Body of pancreas (tissue), 4 donors: ENCODE results near the gene EFCAB6. TPM values are rescaled to one million over a fixed set of nuclear protein-coding genes. Genes with fewer than 3 reads are reported as not detected.

Experiments
- ATAC-seq: fragments of 150-250 bp; one replicate; pipeline ENCODE4 v1.9.1; 2016
- DNase-seq, 4 donors: peaks; one replicate each; pipeline ENCODE4 v3.0.0-alpha.2; 2019
- H3K27ac ChIP-seq, 4 donors: fragments of 200-600 bp; sonication (generic); 1 replicate in 3 of 4; 2 replicates in 1 of 4; pipeline versions ENCODE4 v1.5.1 to v1.6.1; 2016 to 2019; ENCODE audit warnings: mild to moderate bottlenecking in 1 of 4, mixed read lengths in 1 of 4, moderate library complexity in 1 of 4
- H3K27me3 ChIP-seq, 2 donors: fragments of 200-600 bp; sonication (generic); one replicate each; pipeline ENCODE4 v1.6.0; 2016; ENCODE audit warnings: mild to moderate bottlenecking in 1 of 2
- H3K36me3 ChIP-seq, 2 donors: fragments of 200-600 bp; sonication (generic); replicated peaks in 1 of 2; 2 replicates each; pipeline ENCODE4 v1.5.1; 2016; ENCODE audit warnings: low read depth in 2 of 2; ENCODE audit not compliant: insufficient read depth in 1 of 2
- H3K4me1 ChIP-seq: fragments of 200-600 bp; sonication (generic); one replicate; pipeline ENCODE4 v1.6.0; 2016
- H3K4me3 ChIP-seq, 2 donors: fragments of 200-600 bp; sonication (generic); 1 replicate in 1 of 2; 2 replicates in 1 of 2; pipeline ENCODE4 v1.5.1; 2016 to 2019
- H3K9me3 ChIP-seq, 3 donors: fragments of 200-600 bp; sonication (generic); 1 replicate in 2 of 3; 2 replicates in 1 of 3; pipeline ENCODE4 v1.5.1; 2016
- POLR2A ChIP-seq, 3 donors: fragments of 450-650 bp; IDR thresholded peaks; one replicate each; pipeline ENCODE4 v1.6.1; 2016; ENCODE audit warnings: antibody characterized with exemption in 3 of 3, mild to moderate bottlenecking in 2 of 3
- WGBS, 2 donors: methylation state at CpG; one replicate each; pipeline ENCODE4 v1.1.5; 2017; 5-methylcytosine and 5-hydroxymethylcytosine counted together
- intact Hi-C: fragments of 100-400 bp; cut with DNase I; formaldehyde crosslinking; loops from one replicate; pipeline ENCODE4 v1.15.1; 2023
- total RNA-seq, 2 donors: library from RNA; depleted of rRNA; stranded (reverse); fragments of >200 nt; gene quantifications; one replicate each; pipeline ENCODE4 v1.1.0, GENCODE V29; 2016
- TF ChIP-seq, protein P1 (sequence below), 7 experiments: fragments of 450-650 bp in 4 of 7; fragments of 200-600 bp in 3 of 7; sonication (generic) in 3 of 7; IDR thresholded peaks; one replicate each; pipeline ENCODE4 v1.5.1; 2016 to 2019; ENCODE audit warnings: antibody characterized with exemption in 7 of 7

The EFCAB6 gene
- total RNA-seq, 2 donors from 2014 or later: 4.0 to 4.4 TPM

DNA sequence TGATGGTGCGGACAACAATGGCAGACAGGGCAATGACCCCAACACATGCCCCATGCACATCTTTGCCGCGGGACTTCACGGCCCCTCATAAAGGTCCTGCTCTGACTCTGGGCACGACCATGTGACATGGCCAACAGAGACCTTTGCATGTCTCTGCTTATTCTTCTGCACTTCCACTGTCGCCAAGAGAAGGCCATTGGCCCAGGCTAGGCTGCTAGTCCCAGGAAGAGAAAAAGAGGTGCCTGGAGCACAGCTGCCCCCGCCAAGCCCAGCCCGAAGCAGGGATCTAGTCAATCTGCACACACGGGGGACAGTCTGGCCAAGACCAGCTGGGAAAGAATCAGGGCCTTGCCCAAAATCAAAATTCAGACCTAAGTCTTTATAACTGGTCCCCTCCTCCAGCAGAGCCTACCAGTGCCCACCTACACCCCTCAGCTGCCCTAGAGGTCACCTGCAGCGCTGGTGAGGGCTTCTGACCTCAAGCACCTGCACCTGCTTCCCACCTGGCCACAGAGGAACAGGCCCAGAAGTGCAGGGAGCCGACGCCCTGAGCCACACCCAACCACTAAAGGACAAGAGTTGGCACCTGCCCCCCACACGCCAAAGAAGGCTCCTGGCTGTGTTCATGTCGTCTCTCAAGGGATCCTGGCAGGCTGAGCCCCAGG is 42.1 kb upstream of the EFCAB6 start:
- no peak for TF ChIP-seq POLR2A (IDR thresholded peaks at IDR 0.05)
- TF ChIP-seq, protein P1, sequence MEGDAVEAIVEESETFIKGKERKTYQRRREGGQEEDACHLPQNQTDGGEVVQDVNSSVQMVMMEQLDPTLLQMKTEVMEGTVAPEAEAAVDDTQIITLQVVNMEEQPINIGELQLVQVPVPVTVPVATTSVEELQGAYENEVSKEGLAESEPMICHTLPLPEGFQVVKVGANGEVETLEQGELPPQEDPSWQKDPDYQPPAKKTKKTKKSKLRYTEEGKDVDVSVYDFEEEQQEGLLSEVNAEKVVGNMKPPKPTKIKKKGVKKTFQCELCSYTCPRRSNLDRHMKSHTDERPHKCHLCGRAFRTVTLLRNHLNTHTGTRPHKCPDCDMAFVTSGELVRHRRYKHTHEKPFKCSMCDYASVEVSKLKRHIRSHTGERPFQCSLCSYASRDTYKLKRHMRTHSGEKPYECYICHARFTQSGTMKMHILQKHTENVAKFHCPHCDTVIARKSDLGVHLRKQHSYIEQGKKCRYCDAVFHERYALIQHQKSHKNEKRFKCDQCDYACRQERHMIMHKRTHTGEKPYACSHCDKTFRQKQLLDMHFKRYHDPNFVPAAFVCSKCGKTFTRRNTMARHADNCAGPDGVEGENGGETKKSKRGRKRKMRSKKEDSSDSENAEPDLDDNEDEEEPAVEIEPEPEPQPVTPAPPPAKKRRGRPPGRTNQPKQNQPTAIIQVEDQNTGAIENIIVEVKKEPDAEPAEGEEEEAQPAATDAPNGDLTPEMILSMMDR (IDR thresholded peaks at IDR 0.05): no peak
- H3K27me3 ChIP-seq: no peaks in the 10 kb centered on the region
- WGBS, 2 donors: 69 to 91% methylated on average over 5 to 14 of the region's 14 CpGs
- ATAC-seq: no peak
- no peak for DNase-seq
- H3K4me3 ChIP-seq: no peak overlapping the region
- no peaks in the 10 kb centered on the region for H3K36me3 ChIP-seq
- no peaks in the 10 kb centered on the region for H3K4me1 ChIP-seq
- intact Hi-C loops: no loop called here
- H3K27ac ChIP-seq: no peak overlapping the region
- H3K9me3 ChIP-seq: no peaks in the 10 kb centered on the region

DNA sequence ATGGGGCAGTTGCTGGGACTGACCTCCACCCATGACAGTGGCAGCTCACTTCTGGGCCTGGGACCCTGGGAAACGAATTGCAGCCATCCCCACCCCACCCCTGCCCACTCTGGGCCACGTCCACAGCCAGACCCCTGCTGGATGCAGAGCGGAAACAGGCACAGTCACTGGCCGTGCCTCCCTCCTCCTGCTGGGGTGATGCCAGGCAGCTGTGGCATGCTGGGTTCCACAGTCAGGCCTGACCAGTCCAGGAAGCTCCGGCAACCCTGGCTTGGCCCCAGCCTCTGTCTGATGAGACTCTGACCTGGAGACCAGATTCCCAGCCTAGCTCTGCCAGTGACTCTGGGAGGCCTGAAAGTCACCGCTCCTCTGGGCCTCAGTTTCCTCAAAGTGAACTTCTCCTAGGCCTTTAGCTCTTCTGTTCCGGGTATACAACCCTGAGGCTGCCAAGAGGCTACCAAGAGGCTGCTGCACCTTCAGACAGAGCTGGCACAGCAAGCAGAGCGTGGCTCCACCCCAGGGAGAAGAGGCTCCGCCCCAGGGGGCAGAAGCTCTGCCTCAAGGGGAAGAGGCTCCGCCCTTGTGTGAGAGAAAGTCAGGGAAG is 41.3 kb upstream of the EFCAB6 start:
- no peak for DNase-seq
- H3K9me3 ChIP-seq: no peaks in the 10 kb centered on the region
- no peak for ATAC-seq
- H3K4me3 ChIP-seq: no peak overlapping the region
- no peak overlapping the region for H3K27ac ChIP-seq
- intact Hi-C loops: no loop called here
- peaks cover 5% of the 10 kb centered on the region for H3K4me1 ChIP-seq
- WGBS, 2 donors: 57 to 65% methylated on average over 6 to 10 of the region's 10 CpGs
- TF ChIP-seq POLR2A (IDR thresholded peaks at IDR 0.05): no peak
- TF ChIP-seq, protein P1 (IDR thresholded peaks at IDR 0.05): no peak
- H3K36me3 ChIP-seq: no peaks in the 10 kb centered on the region
- H3K27me3 ChIP-seq: no peaks in the 10 kb centered on the region

DNA sequence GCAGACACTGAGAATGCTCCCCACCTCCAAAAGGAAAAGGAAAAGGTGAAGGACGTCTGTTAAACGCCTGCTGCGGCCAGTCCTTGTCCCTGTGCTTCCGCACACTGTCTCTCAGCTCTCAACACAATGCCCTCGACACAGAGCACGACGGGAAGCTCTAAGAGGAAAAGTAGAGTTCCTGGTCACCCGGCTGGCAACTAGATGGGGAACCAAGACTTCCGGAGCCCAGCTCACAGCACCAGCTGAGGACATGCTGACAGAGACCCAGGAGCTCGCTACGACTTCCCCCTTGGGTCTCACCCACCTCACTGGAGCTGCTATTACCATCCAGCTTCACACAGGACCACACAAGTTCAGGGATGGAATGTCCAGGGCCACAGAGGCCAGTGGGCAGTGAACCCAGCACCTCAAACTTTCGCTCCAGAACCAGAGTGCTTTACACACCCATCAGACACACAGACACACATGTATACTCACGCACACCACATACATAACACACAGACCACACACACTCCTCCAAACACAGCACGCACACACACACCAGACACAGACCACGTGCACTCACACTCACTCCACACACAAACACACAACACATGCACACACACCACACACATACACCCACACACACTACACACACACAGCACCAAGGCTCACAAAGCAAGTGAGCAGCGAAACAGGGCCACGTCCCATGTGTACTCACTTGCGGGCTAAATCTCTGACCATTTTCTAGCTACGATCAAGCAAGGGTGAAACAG is 40.6 kb upstream of the EFCAB6 start:
- Histone ChIP-seq H3K27me3 (no peaks in the 10 kb centered on the region), H3K4me1 (peaks cover 7% of the 10 kb centered on the region), H3K27ac (no peak overlapping the region), H3K9me3 (no peaks in the 10 kb centered on the region), H3K4me3 (no peak overlapping the region), H3K36me3 (no peaks in the 10 kb centered on the region)
- ATAC-seq (no peak), DNase-seq (no peak)
- WGBS, 2 donors: 57 to 77% methylated on average over 11 to 19 of the region's 19 CpGs
- no peak for TF ChIP-seq POLR2A (IDR thresholded peaks at IDR 0.05)
- TF ChIP-seq, protein P1 (IDR thresholded peaks at IDR 0.05): no peak
- intact Hi-C loops: no loop called here

DNA sequence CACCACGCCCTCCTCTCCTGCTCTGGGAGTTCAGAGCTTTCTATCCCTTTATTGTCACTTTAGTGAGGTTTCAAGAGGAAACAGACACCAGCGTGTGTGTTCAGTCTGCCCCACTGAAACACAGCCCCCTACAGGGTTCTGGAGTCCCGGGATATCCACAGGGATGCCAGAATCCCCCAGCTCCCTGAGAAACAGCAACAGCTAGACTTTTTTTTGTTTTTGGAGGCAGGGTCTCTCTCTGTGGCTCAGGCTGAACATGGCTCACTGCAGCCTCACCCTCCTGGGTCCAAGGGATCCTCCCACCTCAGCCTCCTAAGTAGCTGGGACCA is 39.8 kb upstream of the EFCAB6 start:
- Histone ChIP-seq H3K4me3 (no peak overlapping the region), H3K4me1 (peaks cover 7% of the 10 kb centered on the region), H3K27me3 (no peaks in the 10 kb centered on the region), H3K9me3 (no peaks in the 10 kb centered on the region), H3K27ac (no peak overlapping the region), H3K36me3 (no peaks in the 10 kb centered on the region)
- WGBS, 2 donors: 43 to 56% methylated on average over 3 of the region's 3 CpGs
- ATAC-seq (no peak), DNase-seq (no peak)
- TF ChIP-seq, protein P1 (IDR thresholded peaks at IDR 0.05): no peak
- no peak for TF ChIP-seq POLR2A (IDR thresholded peaks at IDR 0.05)
- intact Hi-C loops: no loop called here
